Frontal cortex (tissue), 4 donors: ENCODE results near the gene APBA3. TPM values are rescaled to one million over a fixed set of nuclear protein-coding genes. Genes with fewer than 3 reads are reported as not detected.

ENCODE experiments used
- DNase-seq, 2 donors: peaks; one replicate each; pipeline ENCODE4 v3.0.0; 2012; ENCODE audit warnings: low spot score in 2 of 2
- FAIRE-seq: peaks from 2 replicates; lab custom pipeline; 2012; peaks lifted over from hg19 to GRCh38; lab: Jason Lieb, UNC
- total RNA-seq: library from RNA; depleted of rRNA; stranded (reverse); fragments of >200 nt; gene quantifications from one replicate; pipeline ENCODE4 v1.2.3, GENCODE V29; 2014
- donor health status: control.
- donor health status: control.
- donor health status: control.

APBA3 gene
- total RNA-seq, 1 donor from 2014 or later = 12.6 TPM

- FAIRE-seq (no peak), DNase-seq (no peak)
Measured at GRCh38 chr19:3753631-3754410, 7.7 kb downstream of the APBA3 start.

GRCh38 chr19:3752492-3752891 is 9.0 kb downstream of the APBA3 start:
- DNase-seq (no peak), FAIRE-seq (no peak)

GRCh38 chr19:3751236-3751635 is 10.3 kb downstream of the APBA3 start:
- no peak for FAIRE-seq
- DNase-seq = no peak

GRCh38 chr19:3750211-3750610 is 11.3 kb downstream of the APBA3 start:
- DNase-seq = no peak
- FAIRE-seq = no peak

- DNase-seq = no peak
- no peak for FAIRE-seq
Measured at GRCh38 chr19:3748965-3749364, 12.5 kb downstream of the APBA3 start.

GRCh38 chr19:3746371-3747056 is 15.0 kb downstream of the APBA3 start:
- no peak for DNase-seq

GRCh38 chr19:3745363-3746045 is 16.0 kb downstream of the APBA3 start:
- DNase-seq (no peak), FAIRE-seq (no peak)

More at GRCh38 chr19:3746371-3747056, 15.0 kb downstream of the APBA3 start:
- FAIRE-seq = no peak

GRCh38 chr19:3743486-3743885 is 18.0 kb downstream of the APBA3 start:
- no peak for FAIRE-seq
- DNase-seq = no peak

- DNase-seq (no peak), FAIRE-seq (no peak)
Measured at GRCh38 chr19:3740431-3740830, 21.1 kb downstream of the APBA3 start.

- FAIRE-seq (no peak), DNase-seq (no peak)
Measured at GRCh38 chr19:3738477-3739220, 22.8 kb downstream of the APBA3 start.

- FAIRE-seq = no peak
- DNase-seq = no peak
Measured at GRCh38 chr19:3737487-3738205, 23.8 kb downstream of the APBA3 start.

- DNase-seq (no peak), FAIRE-seq (no peak)
Measured at GRCh38 chr19:3736106-3736724, 25.3 kb downstream of the APBA3 start.

GRCh38 chr19:3734310-3734600 is 27.2 kb downstream of the APBA3 start:
- FAIRE-seq (no peak), DNase-seq (no peak)

- no peak for DNase-seq
- no peak for FAIRE-seq
Measured at GRCh38 chr19:3733549-3734309, 27.8 kb downstream of the APBA3 start.

- FAIRE-seq = no peak
- no peak for DNase-seq
Measured at GRCh38 chr19:3732108-3732507, 29.4 kb downstream of the APBA3 start.

GRCh38 chr19:3730457-3730958 is 31.0 kb downstream of the APBA3 start:
- DNase-seq = no peak
- FAIRE-seq = no peak

- no peak for FAIRE-seq
- no peak for DNase-seq
Measured at GRCh38 chr19:3725640-3726310, 35.7 kb downstream of the APBA3 start.

GRCh38 chr19:3725121-3725520 is 36.4 kb downstream of the APBA3 start:
- FAIRE-seq = no peak
- DNase-seq = no peak
